HepG2 (cell line): ENCODE data around the gene GCN1. TPM values are rescaled to one million over a fixed set of nuclear protein-coding genes. Genes with fewer than 3 reads are reported as not detected.

Experiments used
- CCDC6 ChIP-seq: sonication (generic); formaldehyde crosslinking; IDR thresholded peaks from 2 replicates; pipeline ENCODE4 v1.8.1; 2022; ENCODE audit warnings: mild to moderate bottlenecking, missing genetic modification reagents, moderate library complexity
- EHMT2 ChIP-seq: fragments of 200-600 bp; sonication (generic); IDR thresholded peaks from 2 replicates; pipeline ENCODE4 v1.7.0; 2017; ENCODE audit warnings: antibody characterized with exemption, low read depth, low read length, borderline replicate concordance
- HNRNPH1 ChIP-seq: fragments of 200-400 bp; formaldehyde crosslinking; optimal IDR thresholded peaks from 2 replicates; pipeline ENCODE3; 2017; ENCODE audit warnings: mild to moderate bottlenecking, low read depth, low read length
- NKX3-1 ChIP-seq: sonication (generic); formaldehyde crosslinking; IDR thresholded peaks from 2 replicates; pipeline ENCODE4 v1.5.0; 2020; ENCODE audit warnings: missing genetic modification reagents
- SIX1 ChIP-seq: sonication (generic); formaldehyde crosslinking; IDR thresholded peaks from 2 replicates; pipeline ENCODE4 v1.4.0; 2020; ENCODE audit warnings: missing genetic modification reagents, borderline replicate concordance
- SOX13 ChIP-seq, 3 experiments: fragments of 450-650 bp in 1 of 3; sonication (generic) in 1 of 3; formaldehyde crosslinking in 1 of 3; IDR thresholded peaks in 2 of 3; conservative IDR thresholded peaks in 1 of 3; 2 replicates each; pipeline versions ENCODE4 v1.5.0 to v1.6.1; 2016 to 2020; ENCODE audit warnings: antibody characterized with exemption in 1 of 3, mild to moderate bottlenecking in 1 of 3, missing compliant biosample characterization in 1 of 3, missing genetic modification reagents in 1 of 3, moderate library complexity in 1 of 3
- SYNCRIP ChIP-seq: fragments of 200-400 bp; formaldehyde crosslinking; IDR thresholded peaks from 2 replicates; pipeline ENCODE4 v1.6.1; 2018; ENCODE audit warnings: mild to moderate bottlenecking, low read depth, low read length; ENCODE audit not compliant: insufficient read depth
- ZKSCAN1 ChIP-seq: fragments of 150-350 bp; IDR thresholded peaks from 2 replicates; pipeline ENCODE4 v1.6.1; 2014; ENCODE audit warnings: low read length
- ZNF160 ChIP-seq: sonication (generic); formaldehyde crosslinking; IDR thresholded peaks from 2 replicates; pipeline ENCODE4 v1.8.0; 2022; ENCODE audit warnings: mild to moderate bottlenecking, inconsistent platforms, missing genetic modification reagents
- ZNF354B ChIP-seq: sonication (generic); formaldehyde crosslinking; IDR thresholded peaks from 2 replicates; pipeline ENCODE4 v1.8.0; 2022; ENCODE audit warnings: mild to moderate bottlenecking, missing genetic modification reagents
- ZNF367 ChIP-seq: sonication (generic); formaldehyde crosslinking; IDR thresholded peaks from 2 replicates; pipeline ENCODE4 v1.4.0; 2020; ENCODE audit warnings: missing genetic modification reagents, borderline replicate concordance
- ZNF614 ChIP-seq: IDR thresholded peaks from 2 replicates; pipeline ENCODE4 v1.6.1; 2018; ENCODE audit warnings: missing biosample characterization, missing genetic modification reagents, inconsistent platforms, borderline replicate concordance
- ZNF713 ChIP-seq: sonication (generic); formaldehyde crosslinking; IDR thresholded peaks from 2 replicates; pipeline ENCODE4 v1.4.0; 2020; ENCODE audit warnings: mild to moderate bottlenecking, missing genetic modification reagents
- polyA plus RNA-seq, 8 experiments: library from polyadenylated mRNA; depleted of rRNA in 3 of 8; stranded (reverse) in 7 of 8; unstranded in 1 of 8; fragments of >200 nt; fragmentation: Illumina TruSeq in 4 of 8; extraction: Trizol in 4 of 8; gene quantifications; 2 replicates each; pipeline versions ENCODE4 v1.2.1 to v1.2.3, GENCODE V29; 2011 to 2016; ENCODE audit warnings: low read depth in 4 of 8, missing spikeins in 1 of 8, mixed read lengths in 1 of 8; ENCODE audit not compliant: insufficient read depth in 1 of 8
- total RNA-seq, 5 experiments: library from RNA; depleted of rRNA; stranded (reverse); fragments of >200 nt; fragmentation: Illumina TruSeq; extraction: Trizol; gene quantifications; 2 replicates each; pipeline ENCODE4 v1.2.3, GENCODE V29; 2016; ENCODE audit warnings: low read depth in 1 of 5
- TF ChIP-seq, protein P1 (sequence below): sonication (generic); formaldehyde crosslinking; IDR thresholded peaks from 2 replicates; pipeline ENCODE4 v1.4.0; 2020; ENCODE audit warnings: missing genetic modification reagents
- TF ChIP-seq, protein P2 (sequence below): sonication (generic); formaldehyde crosslinking; IDR thresholded peaks from 2 replicates; pipeline ENCODE4 v1.5.0; 2020; ENCODE audit warnings: mild to moderate bottlenecking, missing genetic modification reagents
- TF ChIP-seq, protein P3 (sequence below): sonication (generic); formaldehyde crosslinking; conservative IDR thresholded peaks from 2 replicates; pipeline ENCODE4 v1.4.0; 2020; ENCODE audit warnings: missing genetic modification reagents
- TF ChIP-seq, protein P4 (sequence below): sonication (generic); formaldehyde crosslinking; IDR thresholded peaks from 2 replicates; pipeline ENCODE4 v1.5.0; 2020; ENCODE audit warnings: missing genetic modification reagents
- TF ChIP-seq, protein P5 (sequence below), 2 experiments: sonication (generic) in 1 of 2; formaldehyde crosslinking in 1 of 2; IDR thresholded peaks; 2 replicates each; pipeline versions ENCODE4 v1.5.1 to v1.6.1; 2011 to 2020; ENCODE audit warnings: borderline replicate concordance in 1 of 2, low read depth in 1 of 2, low read length in 1 of 2, mild to moderate bottlenecking in 1 of 2, missing genetic modification reagents in 1 of 2, moderate library complexity in 1 of 2

GCN1 gene
- total and polyA plus RNA-seq, 2 of the 13 experiments (the other 11 are each of a cell fraction or from before 2014, with no cell fraction given), result 58.2 to 83.0 TPM

DNA sequence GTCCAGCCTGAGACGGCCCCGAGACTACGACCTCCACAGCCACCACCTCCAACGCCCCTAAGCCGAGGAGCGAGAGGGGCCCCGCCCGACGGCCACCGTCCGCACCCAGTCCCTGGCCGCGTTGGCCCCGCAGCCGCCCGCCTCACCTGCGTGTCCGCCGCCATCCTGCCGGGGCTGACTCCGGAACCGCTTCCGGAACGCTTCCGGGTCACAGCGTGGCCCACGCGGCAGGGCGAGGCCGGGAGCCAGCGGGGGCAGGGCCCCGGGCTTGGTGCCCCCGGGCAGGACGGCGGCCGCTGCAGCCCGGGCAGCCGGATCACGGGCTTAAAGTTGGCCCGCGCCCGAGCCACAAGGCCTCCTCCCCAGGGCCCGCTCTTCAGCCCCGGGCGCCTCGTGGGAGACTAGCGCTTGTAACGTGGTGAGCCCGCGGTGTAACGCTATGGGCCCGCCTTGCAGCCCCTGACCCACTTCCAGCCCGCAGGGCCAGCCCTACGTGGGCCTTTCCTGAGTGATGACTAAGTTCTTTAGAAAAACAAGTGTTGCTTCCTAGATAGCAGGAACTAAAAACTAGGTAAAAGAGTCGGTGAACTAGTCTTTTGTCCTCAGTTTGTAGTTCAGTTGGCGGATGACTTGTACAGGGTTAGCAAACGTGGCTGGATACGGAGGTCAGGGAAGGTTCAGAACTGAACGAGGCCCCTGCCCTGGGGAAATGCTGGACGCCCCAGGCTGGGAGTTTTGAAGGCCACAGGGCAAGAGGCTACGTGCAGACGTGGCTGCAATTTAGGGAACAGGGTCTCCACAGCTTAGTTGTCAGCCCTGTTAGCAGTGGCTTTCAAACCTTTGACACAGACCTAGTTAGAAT, at the start of gene GCN1 (continued):
- TF ChIP-seq, protein P1, sequence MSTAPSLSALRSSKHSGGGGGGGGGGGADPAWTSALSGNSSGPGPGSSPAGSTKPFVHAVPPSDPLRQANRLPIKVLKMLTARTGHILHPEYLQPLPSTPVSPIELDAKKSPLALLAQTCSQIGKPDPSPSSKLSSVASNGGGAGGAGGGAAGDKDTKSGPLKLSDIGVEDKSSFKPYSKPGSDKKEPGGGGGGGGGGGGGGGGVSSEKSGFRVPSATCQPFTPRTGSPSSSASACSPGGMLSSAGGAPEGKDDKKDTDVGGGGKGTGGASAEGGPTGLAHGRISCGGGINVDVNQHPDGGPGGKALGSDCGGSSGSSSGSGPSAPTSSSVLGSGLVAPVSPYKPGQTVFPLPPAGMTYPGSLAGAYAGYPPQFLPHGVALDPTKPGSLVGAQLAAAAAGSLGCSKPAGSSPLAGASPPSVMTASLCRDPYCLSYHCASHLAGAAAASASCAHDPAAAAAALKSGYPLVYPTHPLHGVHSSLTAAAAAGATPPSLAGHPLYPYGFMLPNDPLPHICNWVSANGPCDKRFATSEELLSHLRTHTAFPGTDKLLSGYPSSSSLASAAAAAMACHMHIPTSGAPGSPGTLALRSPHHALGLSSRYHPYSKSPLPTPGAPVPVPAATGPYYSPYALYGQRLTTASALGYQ (CRISPR knock-in tag), result peak; percentile 60; the same call in 1 of the 2 replicates
- TF ChIP-seq ZKSCAN1, result no peak; the same call in 1 of the 2 replicates
- TF ChIP-seq SOX13 (IDR thresholded peaks at IDR 0.05), result 0 out of 2 replicates have a peak, but pooled peaks have one; percentile 19
- TF ChIP-seq SOX13 (CRISPR knock-in tag; conservative IDR thresholded peaks at IDR 0.05 in 1 of 2, IDR thresholded peaks at IDR 0.05 in 1 of 2), result 0 out of 4 replicates have a peak, but pooled peaks of 1 of the 2 experiments have one; percentile 17
- no peak; the same call in 1 of the 2 replicates for TF ChIP-seq ZNF367 (CRISPR knock-in tag)
- TF ChIP-seq ZNF160 (CRISPR knock-in tag), result peak; percentile 90; the same call in 1 of the 2 replicates
- TF ChIP-seq, protein P2, sequence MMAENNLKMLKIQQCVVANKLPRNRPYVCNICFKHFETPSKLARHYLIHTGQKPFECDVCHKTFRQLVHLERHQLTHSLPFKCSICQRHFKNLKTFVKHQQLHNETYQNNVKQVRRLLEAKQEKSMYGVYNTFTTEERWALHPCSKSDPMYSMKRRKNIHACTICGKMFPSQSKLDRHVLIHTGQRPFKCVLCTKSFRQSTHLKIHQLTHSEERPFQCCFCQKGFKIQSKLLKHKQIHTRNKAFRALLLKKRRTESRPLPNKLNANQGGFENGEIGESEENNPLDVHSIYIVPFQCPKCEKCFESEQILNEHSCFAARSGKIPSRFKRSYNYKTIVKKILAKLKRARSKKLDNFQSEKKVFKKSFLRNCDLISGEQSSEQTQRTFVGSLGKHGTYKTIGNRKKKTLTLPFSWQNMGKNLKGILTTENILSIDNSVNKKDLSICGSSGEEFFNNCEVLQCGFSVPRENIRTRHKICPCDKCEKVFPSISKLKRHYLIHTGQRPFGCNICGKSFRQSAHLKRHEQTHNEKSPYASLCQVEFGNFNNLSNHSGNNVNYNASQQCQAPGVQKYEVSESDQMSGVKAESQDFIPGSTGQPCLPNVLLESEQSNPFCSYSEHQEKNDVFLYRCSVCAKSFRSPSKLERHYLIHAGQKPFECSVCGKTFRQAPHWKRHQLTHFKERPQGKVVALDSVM (CRISPR knock-in tag), result peak; percentile 79
- TF ChIP-seq ZNF614 (CRISPR knock-in tag), result peak; percentile 44; the same call in 1 of the 2 replicates
- TF ChIP-seq, protein P3, sequence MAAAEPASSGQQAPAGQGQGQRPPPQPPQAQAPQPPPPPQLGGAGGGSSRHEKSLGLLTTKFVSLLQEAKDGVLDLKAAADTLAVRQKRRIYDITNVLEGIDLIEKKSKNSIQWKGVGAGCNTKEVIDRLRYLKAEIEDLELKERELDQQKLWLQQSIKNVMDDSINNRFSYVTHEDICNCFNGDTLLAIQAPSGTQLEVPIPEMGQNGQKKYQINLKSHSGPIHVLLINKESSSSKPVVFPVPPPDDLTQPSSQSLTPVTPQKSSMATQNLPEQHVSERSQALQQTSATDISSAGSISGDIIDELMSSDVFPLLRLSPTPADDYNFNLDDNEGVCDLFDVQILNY (CRISPR knock-in tag), result 0 out of 2 replicates have a peak, but pooled peaks have one; percentile 53
- no peak for TF ChIP-seq ZNF354B
- TF ChIP-seq EHMT2, result no peak
- TF ChIP-seq, protein P4, sequence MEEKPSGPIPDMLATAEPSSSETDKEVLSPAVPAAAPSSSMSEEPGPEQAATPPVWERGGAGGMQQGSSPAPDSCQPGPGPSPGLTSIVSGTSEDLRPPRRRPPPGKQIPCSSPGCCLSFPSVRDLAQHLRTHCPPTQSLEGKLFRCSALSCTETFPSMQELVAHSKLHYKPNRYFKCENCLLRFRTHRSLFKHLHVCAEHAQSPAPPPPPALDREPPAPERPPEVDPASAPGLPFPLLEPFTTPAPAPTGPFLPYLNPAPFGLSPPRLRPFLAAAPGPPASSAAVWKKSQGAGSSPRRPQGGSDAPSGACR (CRISPR knock-in tag), result peak; percentile 79; the same call in 1 of the 2 replicates
- TF ChIP-seq NKX3-1 (CRISPR knock-in tag), result no peak; the same call in 1 of the 2 replicates
- TF ChIP-seq SYNCRIP, result no peak
- TF ChIP-seq HNRNPH1, result no peak
- TF ChIP-seq, protein P5, sequence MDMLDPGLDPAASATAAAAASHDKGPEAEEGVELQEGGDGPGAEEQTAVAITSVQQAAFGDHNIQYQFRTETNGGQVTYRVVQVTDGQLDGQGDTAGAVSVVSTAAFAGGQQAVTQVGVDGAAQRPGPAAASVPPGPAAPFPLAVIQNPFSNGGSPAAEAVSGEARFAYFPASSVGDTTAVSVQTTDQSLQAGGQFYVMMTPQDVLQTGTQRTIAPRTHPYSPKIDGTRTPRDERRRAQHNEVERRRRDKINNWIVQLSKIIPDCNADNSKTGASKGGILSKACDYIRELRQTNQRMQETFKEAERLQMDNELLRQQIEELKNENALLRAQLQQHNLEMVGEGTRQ (IDR thresholded peaks at IDR 0.05; ENCODE audit: low read depth, low read length), result no peak
- TF ChIP-seq, protein P5 (CRISPR knock-in tag; IDR thresholded peaks at IDR 0.05; ENCODE audit: borderline replicate concordance), result no peak; the same call in 1 of the 2 replicates
- TF ChIP-seq SIX1 (CRISPR knock-in tag), result no peak
- no peak for TF ChIP-seq ZNF713 (CRISPR knock-in tag)
- TF ChIP-seq CCDC6 (CRISPR knock-in tag), result peak; percentile 37; the same call in 1 of the 2 replicates
